Body of pancreas (tissue), 4 donors: ENCODE measurements around the gene PCSK1. TPM values are rescaled to one million over a fixed set of nuclear protein-coding genes. Genes with fewer than 3 reads are reported as not detected.

ENCODE experiments used
- ATAC-seq: fragments of 150-250 bp; one replicate; pipeline ENCODE4 v1.9.1; 2016
- DNase-seq, 4 donors: peaks; one replicate each; pipeline ENCODE4 v3.0.0-alpha.2; 2019
- H3K27ac ChIP-seq, 4 donors: fragments of 200-600 bp; sonication (generic); 1 replicate in 3 of 4; 2 replicates in 1 of 4; pipeline versions ENCODE4 v1.5.1 to v1.6.1; 2016 to 2019; ENCODE audit warnings: mild to moderate bottlenecking in 1 of 4, mixed read lengths in 1 of 4, moderate library complexity in 1 of 4
- H3K27me3 ChIP-seq, 2 donors: fragments of 200-600 bp; sonication (generic); one replicate each; pipeline ENCODE4 v1.6.0; 2016; ENCODE audit warnings: mild to moderate bottlenecking in 1 of 2
- H3K36me3 ChIP-seq, 2 donors: fragments of 200-600 bp; sonication (generic); replicated peaks in 1 of 2; 2 replicates each; pipeline ENCODE4 v1.5.1; 2016; ENCODE audit warnings: low read depth in 2 of 2; ENCODE audit not compliant: insufficient read depth in 1 of 2
- H3K4me1 ChIP-seq: fragments of 200-600 bp; sonication (generic); one replicate; pipeline ENCODE4 v1.6.0; 2016
- H3K4me3 ChIP-seq, 2 donors: fragments of 200-600 bp; sonication (generic); 1 replicate in 1 of 2; 2 replicates in 1 of 2; pipeline ENCODE4 v1.5.1; 2016 to 2019
- H3K9me3 ChIP-seq, 3 donors: fragments of 200-600 bp; sonication (generic); 1 replicate in 2 of 3; 2 replicates in 1 of 3; pipeline ENCODE4 v1.5.1; 2016
- CTCF ChIP-seq, 7 experiments: fragments of 450-650 bp in 4 of 7; fragments of 200-600 bp in 3 of 7; sonication (generic) in 3 of 7; IDR thresholded peaks; one replicate each; pipeline ENCODE4 v1.5.1; 2016 to 2019; ENCODE audit warnings: antibody characterized with exemption in 7 of 7
- POLR2A ChIP-seq, 3 donors: fragments of 450-650 bp; IDR thresholded peaks; one replicate each; pipeline ENCODE4 v1.6.1; 2016; ENCODE audit warnings: antibody characterized with exemption in 3 of 3, mild to moderate bottlenecking in 2 of 3
- WGBS, 2 donors: methylation state at CpG; one replicate each; pipeline ENCODE4 v1.1.5; 2017; 5-methylcytosine and 5-hydroxymethylcytosine counted together
- intact Hi-C: fragments of 100-400 bp; cut with DNase I; formaldehyde crosslinking; loops from one replicate; pipeline ENCODE4 v1.15.1; 2023
- total RNA-seq, 2 donors: library from RNA; depleted of rRNA; stranded (reverse); fragments of >200 nt; gene quantifications; one replicate each; pipeline ENCODE4 v1.1.0, GENCODE V29; 2016

PCSK1 gene
- total RNA-seq, 2 donors from 2014 or later: 7.5 to 7.9 TPM

GRCh38 chr5:96350678-96351077 lies 82.4 kb downstream of the PCSK1 start:
- no peaks in the 10 kb centered on the region for H3K36me3 ChIP-seq
- ATAC-seq (peak; percentile 27), DNase-seq (no peak)
- H3K27me3 ChIP-seq: no peaks in the 10 kb centered on the region
- intact Hi-C loops: no loop called here
- H3K4me1 ChIP-seq: no peaks in the 10 kb centered on the region
- H3K4me3 ChIP-seq: no peak overlapping the region
- H3K27ac ChIP-seq: no peak overlapping the region
- no peaks in the 10 kb centered on the region for H3K9me3 ChIP-seq
- WGBS, 2 donors: 70% methylated on average over 2 of the region's 2 CpGs
- TF ChIP-seq CTCF (IDR thresholded peaks at IDR 0.05) (no peak), POLR2A (IDR thresholded peaks at IDR 0.05) (no peak)

- Histone ChIP-seq H3K27ac (no peak overlapping the region), H3K27me3 (no peaks in the 10 kb centered on the region), H3K36me3 (no peaks in the 10 kb centered on the region), H3K9me3 (no peaks in the 10 kb centered on the region), H3K4me3 (no peak overlapping the region), H3K4me1 (peaks cover 16% of the 10 kb centered on the region)
- intact Hi-C loops: loop anchor here (5.0 kb wide), 1 partner anchor 249 kb away; no protein-coding TSS in a partner anchor
- DNase-seq (no peak), ATAC-seq (no peak)
- WGBS, 2 donors: 88 to 100% methylated on average over 1 of the region's 1 CpG
- TF ChIP-seq CTCF (IDR thresholded peaks at IDR 0.05) (no peak), POLR2A (IDR thresholded peaks at IDR 0.05) (no peak)
These were observed 84.5 kb downstream of the PCSK1 start for GRCh38 chr5:96348536-96348935.

GRCh38 chr5:96347502-96348292 lies 85.4 kb downstream of the PCSK1 start:
- Histone ChIP-seq H3K36me3 (no peaks in the 10 kb centered on the region), H3K9me3 (no peaks in the 10 kb centered on the region), H3K27ac (no peak overlapping the region), H3K4me1 (peaks cover 22% of the 10 kb centered on the region), H3K4me3 (no peak overlapping the region), H3K27me3 (no peaks in the 10 kb centered on the region)
- ATAC-seq (no peak), DNase-seq (no peak)
- WGBS, 2 donors: 68 to 82% methylated on average over 4 of the region's 4 CpGs
- TF ChIP-seq CTCF (IDR thresholded peaks at IDR 0.05) (no peak), POLR2A (IDR thresholded peaks at IDR 0.05) (no peak)
- intact Hi-C loops: loop anchor here (5.0 kb wide), 1 partner anchor 250 kb away; no protein-coding TSS in a partner anchor

- TF ChIP-seq POLR2A (IDR thresholded peaks at IDR 0.05) (no peak), CTCF (IDR thresholded peaks at IDR 0.05) (peak; percentile 28 to 92 (median 81))
- H3K27ac ChIP-seq: peak overlapping the region; percentile 35 to 65 (median 58)
- ATAC-seq (peak; percentile 87), DNase-seq (peak; percentile 51 to 78 (median 68))
- intact Hi-C loops: loop anchor here (5.0 kb wide), 1 partner anchor 252 kb away; no protein-coding TSS in a partner anchor
- H3K4me3 ChIP-seq: no peak overlapping the region
- H3K4me1 ChIP-seq: peaks cover 31% of the 10 kb centered on the region
- no peaks in the 10 kb centered on the region for H3K36me3 ChIP-seq
- WGBS, 2 donors: 24 to 34% methylated on average over 6 of the region's 6 CpGs
- no peaks in the 10 kb centered on the region for H3K27me3 ChIP-seq
- no peaks in the 10 kb centered on the region for H3K9me3 ChIP-seq
These were observed 88.1 kb downstream of the PCSK1 start for GRCh38 chr5:96344678-96345577.
